NCI-H526 treated with DMSO at 0.1 percent for 48 hours (cell line): ENCODE measurements around the gene SLC8A1.

Experiments
- DNase-seq: peaks from one replicate; lab custom pipeline; 2025; lab: John Stamatoyannopoulos, UW

Gene SLC8A1

GRCh38 chr2:40421631-40422297 is 30.1 kb downstream of the SLC8A1 start:
- no peak for DNase-seq

DNA sequence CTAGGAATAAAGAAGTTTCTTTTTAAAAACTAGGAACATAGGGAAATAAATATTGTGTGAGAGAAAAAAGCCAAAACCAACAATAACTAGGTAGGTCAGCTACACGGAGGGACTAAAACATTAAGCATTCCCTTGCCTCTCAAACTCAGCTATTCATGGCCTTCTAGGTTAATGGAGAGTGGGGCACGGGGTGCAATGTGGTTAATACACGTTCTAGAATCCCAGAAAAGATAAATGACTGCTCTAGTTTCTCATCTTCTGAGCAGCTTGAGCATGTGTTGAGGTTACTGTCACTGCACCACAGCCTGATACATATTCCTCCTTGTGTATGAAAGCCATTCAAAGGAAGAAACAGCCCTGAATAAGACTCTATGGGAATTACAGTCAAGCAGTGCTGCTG is 31.4 kb downstream of the SLC8A1 start:
- no peak for DNase-seq

- no peak for DNase-seq
These were observed 32.5 kb downstream of the SLC8A1 start for GRCh38 chr2:40419364-40419762.

- no peak for DNase-seq
These were observed 33.1 kb downstream of the SLC8A1 start for GRCh38 chr2:40418614-40419363.

DNA sequence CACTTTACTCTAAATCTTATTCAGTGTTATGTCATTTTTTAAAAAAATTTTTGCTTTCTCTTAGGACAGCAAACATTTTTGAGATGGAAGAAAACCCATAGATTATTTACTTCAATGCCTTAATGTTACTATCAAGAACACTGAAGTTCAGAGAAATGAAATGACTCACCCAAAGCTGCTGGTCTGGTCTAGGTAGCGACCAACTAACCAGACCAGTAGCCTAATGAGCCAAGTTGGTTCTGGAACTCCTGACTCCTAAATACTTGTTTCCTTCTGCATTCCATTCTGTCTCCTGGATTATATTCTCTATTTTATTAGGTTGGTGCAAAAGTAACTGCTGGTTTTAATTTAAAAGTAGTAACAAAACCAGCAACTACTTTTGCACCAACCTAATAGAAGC is 35.4 kb downstream of the SLC8A1 start:
- DNase-seq, result no peak

DNA sequence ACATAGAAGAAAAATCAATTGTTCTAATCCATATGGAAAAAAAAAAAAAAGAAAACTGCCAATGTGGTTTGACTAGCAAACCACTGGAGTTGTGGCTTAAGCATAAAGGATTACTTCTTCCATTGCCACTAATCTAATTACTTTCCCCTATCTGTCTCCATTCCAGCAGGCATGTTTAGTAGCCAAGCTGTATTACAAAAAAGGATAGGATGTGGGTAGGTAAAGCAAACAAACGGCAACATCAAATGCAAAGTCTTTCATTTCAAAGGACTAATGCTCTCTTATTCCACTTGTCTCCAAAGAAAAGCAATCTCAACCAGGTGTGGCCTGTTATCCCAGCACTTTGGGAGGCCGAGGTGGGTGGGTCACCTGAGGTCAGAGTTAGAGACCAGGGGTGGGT is 36.5 kb downstream of the SLC8A1 start:
- DNase-seq, result no peak

GRCh38 chr2:40412456-40412855 is 39.4 kb downstream of the SLC8A1 start:
- DNase-seq, result no peak

DNA sequence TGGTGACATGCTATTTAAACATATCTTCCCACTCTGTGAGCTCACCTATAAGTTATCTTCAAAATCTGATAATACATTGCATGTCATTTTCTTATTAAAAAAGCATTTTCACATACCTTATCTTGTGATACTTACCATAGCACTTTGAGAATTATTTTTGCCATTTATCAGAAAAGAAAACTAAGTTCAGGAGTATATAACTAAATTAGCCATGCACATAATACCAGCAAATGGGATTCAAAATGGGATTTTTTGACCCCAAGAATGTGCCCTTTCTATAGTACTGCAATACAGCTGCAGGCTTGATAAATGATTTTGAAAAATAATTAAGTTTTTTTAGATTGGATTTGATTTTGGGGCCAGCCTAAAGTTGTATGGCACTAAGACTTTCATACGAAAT is 41.2 kb downstream of the SLC8A1 start:
- DNase-seq, result no peak

DNA sequence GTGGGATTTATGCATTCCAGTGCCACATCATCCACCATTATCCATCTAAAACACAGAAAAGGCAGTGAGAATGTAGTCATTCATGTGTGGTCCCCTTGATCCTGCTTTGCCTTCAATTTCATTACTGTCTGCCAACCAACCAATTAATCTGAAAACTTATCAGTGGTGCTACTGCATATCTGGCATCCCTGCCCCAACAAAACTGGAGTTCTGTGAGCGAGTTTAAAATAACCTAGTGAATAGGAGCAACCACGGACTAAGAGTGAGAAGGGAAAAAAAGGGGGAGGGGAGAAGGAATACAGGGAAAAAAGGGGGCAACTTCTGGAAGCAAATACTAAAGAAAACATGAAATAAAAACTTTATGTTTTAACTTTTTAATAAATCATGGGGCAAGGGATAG is 42.2 kb downstream of the SLC8A1 start:
- no peak for DNase-seq

- DNase-seq, result no peak
These were observed 45.2 kb downstream of the SLC8A1 start for GRCh38 chr2:40406485-40407289.

DNA sequence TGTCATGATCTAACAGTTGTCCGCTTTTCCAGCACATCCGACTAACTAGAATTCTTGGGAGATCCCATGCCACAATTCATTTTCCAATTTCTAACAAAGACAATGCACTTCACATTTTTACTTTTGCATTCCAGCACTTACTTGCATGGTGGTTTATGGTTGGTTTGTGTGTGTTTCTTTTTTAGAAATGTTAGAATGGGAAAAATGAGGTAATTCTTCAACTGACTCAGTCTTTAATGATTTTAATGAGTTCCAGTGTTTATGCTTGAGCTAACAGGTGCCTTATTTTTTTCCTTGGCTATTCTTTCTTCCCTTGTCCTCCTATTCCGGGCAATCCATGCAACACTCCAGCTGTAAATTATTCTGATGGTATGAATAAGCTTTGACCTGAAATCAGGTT is 46.4 kb downstream of the SLC8A1 start:
- DNase-seq, result no peak

GRCh38 chr2:40404517-40404916 is 47.4 kb downstream of the SLC8A1 start:
- DNase-seq, result no peak

- no peak for DNase-seq
These were observed 48.6 kb downstream of the SLC8A1 start for GRCh38 chr2:40403233-40403836.

GRCh38 chr2:40401896-40402295 is 50.0 kb downstream of the SLC8A1 start:
- no peak for DNase-seq

GRCh38 chr2:40400336-40400953 is 51.4 kb downstream of the SLC8A1 start:
- DNase-seq, result no peak

- DNase-seq, result no peak
These were observed 54.1 kb downstream of the SLC8A1 start for GRCh38 chr2:40397765-40398164.

DNA sequence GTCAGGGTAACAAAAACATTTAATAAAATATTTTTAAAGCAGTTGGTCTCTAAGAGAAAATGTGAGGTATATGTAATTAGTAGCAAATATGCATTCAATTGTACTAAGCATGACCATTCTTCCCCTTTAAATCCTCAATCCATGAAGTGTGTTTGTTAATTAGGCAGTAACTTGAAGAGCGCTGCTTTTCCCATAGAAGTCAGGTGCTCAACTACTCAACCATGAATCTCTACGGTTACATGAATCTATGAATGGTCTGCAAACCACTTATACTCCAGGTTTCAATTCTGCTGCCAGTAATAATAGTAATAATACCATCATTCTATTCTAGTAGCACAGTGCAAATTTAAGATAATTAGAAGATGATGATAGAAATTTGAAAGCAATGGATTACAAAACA is 55.8 kb downstream of the SLC8A1 start:
- no peak for DNase-seq

GRCh38 chr2:40395169-40396073 is 56.5 kb downstream of the SLC8A1 start:
- no peak for DNase-seq

DNA sequence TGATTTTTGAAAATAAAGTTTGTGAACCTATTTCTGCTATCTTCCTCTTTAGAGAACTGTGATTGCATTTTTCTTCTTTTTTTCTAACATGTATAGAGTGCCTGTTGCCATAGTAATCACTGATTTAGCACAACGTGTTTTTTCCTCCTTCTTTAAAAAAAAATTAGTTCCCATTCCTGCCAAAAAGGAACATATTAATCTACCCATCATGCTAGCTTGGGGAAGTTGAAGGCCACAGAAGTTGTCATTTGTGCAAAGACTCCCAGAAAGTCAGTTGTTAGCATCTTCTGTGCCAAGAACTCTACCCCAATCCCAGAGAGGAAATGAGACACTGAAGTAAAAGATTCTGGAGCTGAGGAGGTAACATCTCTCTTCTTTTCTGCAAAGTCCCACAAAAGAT is 57.3 kb downstream of the SLC8A1 start:
- no peak for DNase-seq

- no peak for DNase-seq
These were observed 57.9 kb downstream of the SLC8A1 start for GRCh38 chr2:40394031-40394430.

DNA sequence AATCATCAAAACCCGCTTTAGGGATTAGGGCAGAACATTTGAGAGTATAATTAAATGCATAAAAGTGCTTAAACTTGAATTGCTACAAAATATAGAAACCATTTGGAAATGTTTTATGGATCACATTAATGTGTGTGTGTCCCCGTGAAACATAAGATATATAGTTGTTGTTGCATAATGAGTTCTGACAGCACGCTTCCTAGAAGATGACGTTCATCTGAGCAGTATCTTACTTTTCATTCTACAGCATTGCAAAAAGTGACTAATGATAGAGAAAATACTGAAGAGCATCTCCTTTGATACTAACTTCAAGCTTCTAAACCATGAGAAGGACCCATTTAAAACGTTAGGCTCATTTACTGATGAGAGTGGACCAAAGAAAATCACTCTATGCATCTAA is 63.7 kb downstream of the SLC8A1 start:
- DNase-seq, result no peak
